ENCODE results near the gene RAD21L1. TPM values are rescaled to one million over a fixed set of nuclear protein-coding genes. Genes with fewer than 3 reads are reported as not detected.

RAD21L1 gene
- polyA plus RNA-seq, 1 experiment: 0.04 TPM

- H3K27ac ChIP-seq (ENCODE audit: low read depth, low read length): no peak overlapping the region
- no peaks in the 10 kb centered on the region; the same call in 1 of the 2 replicates for H3K9me3 ChIP-seq (ENCODE audit: control insufficient read depth, insufficient read depth, low read length)
- no peak overlapping the region for H3K4me3 ChIP-seq (ENCODE audit: low read depth, low read length)
- no peak for DNase-seq (ENCODE audit: low read depth, low spot score)
- H3K27me3 ChIP-seq (ENCODE audit: control insufficient read depth, insufficient read depth, low read length): no peaks in the 10 kb centered on the region
- ChIA-PET POLR2A (no interaction called here), CTCF (no interaction called here)
- no peak for TF ChIP-seq CTCF (IDR thresholded peaks at IDR 0.05; ENCODE audit: low read depth, low read length)
Measured at GRCh38 chr20:1296922-1297321, 71.1 kb downstream of the RAD21L1 start.

- ChIA-PET POLR2A (no interaction called here), CTCF (interaction anchor here (0.5 to 1.4 kb wide), 2 partner anchors 25 to 31 kb away, joined by 3 to 5 read pairs; no protein-coding TSS in a partner anchor)
- no peak for DNase-seq (ENCODE audit: low read depth, low spot score)
- no peak overlapping the region for H3K27ac ChIP-seq (ENCODE audit: low read depth, low read length)
- H3K27me3 ChIP-seq (ENCODE audit: control insufficient read depth, insufficient read depth, low read length): no peaks in the 10 kb centered on the region
- no peaks in the 10 kb centered on the region; the same call in 1 of the 2 replicates for H3K9me3 ChIP-seq (ENCODE audit: control insufficient read depth, insufficient read depth, low read length)
- H3K4me3 ChIP-seq (ENCODE audit: low read depth, low read length): no peak overlapping the region
- TF ChIP-seq CTCF (IDR thresholded peaks at IDR 0.05; ENCODE audit: low read depth, low read length): no peak
Measured at GRCh38 chr20:1297486-1297885, 71.6 kb downstream of the RAD21L1 start.

- Histone ChIP-seq H3K4me3 (ENCODE audit: low read depth, low read length) (no peak overlapping the region), H3K27ac (ENCODE audit: low read depth, low read length) (no peak overlapping the region), H3K9me3 (ENCODE audit: control insufficient read depth, insufficient read depth, low read length) (no peaks in the 10 kb centered on the region; the same call in 1 of the 2 replicates), H3K27me3 (ENCODE audit: control insufficient read depth, insufficient read depth, low read length) (no peaks in the 10 kb centered on the region)
- no peak for TF ChIP-seq CTCF (IDR thresholded peaks at IDR 0.05; ENCODE audit: low read depth, low read length)
- POLR2A ChIA-PET: no interaction called here
- CTCF ChIA-PET: interaction anchor here (0.5 to 1.9 kb wide), 3 partner anchors 14 to 31 kb away, joined by 3 to 5 read pairs (median 5); no protein-coding TSS in a partner anchor
- DNase-seq (ENCODE audit: low read depth, low spot score): no peak
Measured at GRCh38 chr20:1298166-1298565, 72.3 kb downstream of the RAD21L1 start.

- Histone ChIP-seq H3K4me3 (ENCODE audit: low read depth, low read length) (no peak overlapping the region), H3K27ac (ENCODE audit: low read depth, low read length) (no peak overlapping the region), H3K9me3 (ENCODE audit: control insufficient read depth, insufficient read depth, low read length) (no peaks in the 10 kb centered on the region; the same call in 1 of the 2 replicates), H3K27me3 (ENCODE audit: control insufficient read depth, insufficient read depth, low read length) (no peaks in the 10 kb centered on the region)
- CTCF ChIA-PET: interaction anchor here (1.9 kb wide), 1 partner anchor 14 kb away, joined by 5 read pairs; no protein-coding TSS in a partner anchor
- POLR2A ChIA-PET: no interaction called here
- no peak for DNase-seq (ENCODE audit: low read depth, low spot score)
- TF ChIP-seq CTCF (IDR thresholded peaks at IDR 0.05; ENCODE audit: low read depth, low read length): no peak
Measured at GRCh38 chr20:1298888-1299511, 73.2 kb downstream of the RAD21L1 start.

GRCh38 chr20:1299522-1299921, 73.7 kb downstream of the RAD21L1 start:
- ChIA-PET POLR2A (no interaction called here), CTCF (interaction anchor here (1.9 kb wide), 1 partner anchor 13 kb away, joined by 5 read pairs; no protein-coding TSS in a partner anchor)
- Histone ChIP-seq H3K4me3 (ENCODE audit: low read depth, low read length) (no peak overlapping the region), H3K27ac (ENCODE audit: low read depth, low read length) (no peak overlapping the region), H3K9me3 (ENCODE audit: control insufficient read depth, insufficient read depth, low read length) (no peaks in the 10 kb centered on the region; the same call in 1 of the 2 replicates), H3K27me3 (ENCODE audit: control insufficient read depth, insufficient read depth, low read length) (no peaks in the 10 kb centered on the region)
- TF ChIP-seq CTCF (IDR thresholded peaks at IDR 0.05; ENCODE audit: low read depth, low read length): no peak; the same call in 1 of the 2 replicates
- no peak for DNase-seq (ENCODE audit: low read depth, low spot score)
